Suprapubic skin (tissue), 4 donors: ENCODE results near the gene ANKRD28. TPM values are rescaled to one million over a fixed set of nuclear protein-coding genes. Genes with fewer than 3 reads are reported as not detected.

Source experiments
- DNase-seq, 2 donors: peaks; one replicate each; pipeline ENCODE4 v3.0.0-alpha.2; 2019; ENCODE audit warnings: low spot score in 2 of 2
- H3K27ac ChIP-seq: fragments of 200-600 bp; sonication (generic); one replicate; pipeline ENCODE4 v1.5.1; 2019
- H3K27me3 ChIP-seq: fragments of 200-600 bp; sonication (generic); one replicate; pipeline ENCODE4 v1.5.1; 2019
- H3K36me3 ChIP-seq: fragments of 200-600 bp; sonication (generic); one replicate; pipeline ENCODE4 v1.5.1; 2019
- H3K4me1 ChIP-seq: fragments of 200-600 bp; sonication (generic); one replicate; pipeline ENCODE4 v1.5.1; 2019
- H3K4me3 ChIP-seq: fragments of 200-600 bp; sonication (generic); one replicate; pipeline ENCODE4 v1.5.1; 2019; ENCODE audit warnings: mild to moderate bottlenecking
- H3K9me3 ChIP-seq: fragments of 200-600 bp; sonication (generic); one replicate; pipeline ENCODE4 v1.5.1; 2019
- CTCF ChIP-seq, 2 donors: fragments of 200-600 bp in 1 of 2; fragments of 450-650 bp in 1 of 2; sonication (generic) in 1 of 2; IDR thresholded peaks; one replicate each; pipeline ENCODE4 v1.5.1; 2016 to 2019; ENCODE audit warnings: antibody characterized with exemption in 2 of 2, mild to moderate bottlenecking in 1 of 2, moderate library complexity in 1 of 2
- EP300 ChIP-seq: sonication (generic); formaldehyde crosslinking; IDR thresholded peaks from one replicate; pipeline ENCODE4 v1.6.1; 2017; ENCODE audit warnings: antibody characterized with exemption
- POLR2A ChIP-seq, 2 donors: fragments of 450-650 bp; IDR thresholded peaks; one replicate each; pipeline ENCODE4 v1.6.1; 2017; ENCODE audit warnings: antibody characterized with exemption in 2 of 2, mild to moderate bottlenecking in 2 of 2, moderate library complexity in 2 of 2
- POLR2AphosphoS5 ChIP-seq, 3 donors: sonication (generic); formaldehyde crosslinking; IDR thresholded peaks; one replicate each; pipeline ENCODE4 v1.6.1; 2017; ENCODE audit warnings: antibody characterized with exemption in 3 of 3
- WGBS: methylation state at CpG from one replicate; pipeline ENCODE4 v1.1.5; 2018; 5-methylcytosine and 5-hydroxymethylcytosine counted together
- total RNA-seq, 4 donors: library from RNA; depleted of rRNA; stranded (reverse); fragments of >200 nt; gene quantifications; one replicate each; pipeline ENCODE4 v1.1.0, GENCODE V29; 2016

ANKRD28 gene
- total RNA-seq, 4 donors from 2014 or later, result 24.4 to 62.3 (median 48.3) TPM

GRCh38 chr3:15633159-15633558 is 164.6 kb downstream of the ANKRD28 start:
- Histone ChIP-seq H3K27me3 (no peaks in the 10 kb centered on the region), H3K4me3 (no peak overlapping the region), H3K9me3 (no peaks in the 10 kb centered on the region), H3K27ac (no peak overlapping the region), H3K36me3 (no peaks in the 10 kb centered on the region), H3K4me1 (peaks cover 40% of the 10 kb centered on the region)
- TF ChIP-seq POLR2A (IDR thresholded peaks at IDR 0.05) (no peak), EP300 (no peak), CTCF (IDR thresholded peaks at IDR 0.05) (no peak), POLR2AphosphoS5 (IDR thresholded peaks at IDR 0.05) (no peak)
- 93% methylated on average over 5 of the region's 5 CpGs for WGBS
- DNase-seq, result no peak

GRCh38 chr3:15632212-15632580 is 165.6 kb downstream of the ANKRD28 start:
- H3K4me3 ChIP-seq, result no peak overlapping the region
- no peaks in the 10 kb centered on the region for H3K27me3 ChIP-seq
- no peak overlapping the region for H3K27ac ChIP-seq
- no peak for DNase-seq
- WGBS, result 95% methylated on average over 4 of the region's 4 CpGs
- H3K9me3 ChIP-seq, result no peaks in the 10 kb centered on the region
- peaks cover 40% of the 10 kb centered on the region for H3K4me1 ChIP-seq
- TF ChIP-seq CTCF (IDR thresholded peaks at IDR 0.05) (no peak), POLR2AphosphoS5 (IDR thresholded peaks at IDR 0.05) (no peak), EP300 (no peak), POLR2A (IDR thresholded peaks at IDR 0.05) (no peak)
- no peaks in the 10 kb centered on the region for H3K36me3 ChIP-seq

DNA sequence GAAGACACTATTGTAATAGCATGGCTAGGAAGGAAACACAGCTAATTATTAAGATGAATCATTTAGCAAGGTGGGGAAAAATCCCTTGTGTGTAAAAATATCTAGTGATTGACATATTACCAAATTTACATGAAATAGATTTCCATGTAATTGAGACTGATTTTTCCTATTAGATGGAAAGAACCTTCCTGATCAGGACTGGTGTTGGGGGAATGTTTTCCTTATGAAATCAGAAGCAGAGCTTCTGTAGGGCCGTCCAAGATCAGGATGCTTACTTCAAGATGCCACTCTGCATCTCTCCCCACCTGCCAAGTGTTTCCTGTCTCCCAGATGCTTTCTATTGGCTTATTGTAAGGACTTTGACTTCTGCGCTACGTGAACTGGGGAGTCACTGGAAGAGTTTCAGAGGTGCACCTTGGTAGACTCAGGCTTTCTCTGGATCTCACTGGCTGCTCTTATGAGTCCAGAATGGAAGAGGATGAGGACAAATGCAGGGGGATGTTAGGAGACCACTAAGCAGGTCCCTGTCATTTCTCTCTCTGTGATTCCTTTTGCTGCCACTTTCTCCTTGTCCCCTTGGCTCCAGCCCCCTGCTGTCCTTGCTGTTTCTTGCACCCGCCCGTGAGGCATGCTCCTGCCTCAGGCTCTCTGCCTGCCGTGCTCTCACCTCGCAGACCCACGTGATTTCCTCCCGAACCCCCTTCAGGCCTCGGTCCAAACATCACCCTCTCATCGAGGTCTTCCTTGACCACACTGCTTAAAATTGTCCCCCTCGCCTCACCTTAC is 166.2 kb downstream of the ANKRD28 start:
- Histone ChIP-seq H3K9me3 (no peaks in the 10 kb centered on the region), H3K4me3 (no peak overlapping the region), H3K27ac (no peak overlapping the region), H3K4me1 (peaks cover 40% of the 10 kb centered on the region), H3K27me3 (no peaks in the 10 kb centered on the region), H3K36me3 (no peaks in the 10 kb centered on the region)
- 88% methylated on average over 12 of the region's 12 CpGs for WGBS
- no peak for DNase-seq
- TF ChIP-seq CTCF (IDR thresholded peaks at IDR 0.05), result no peak
- TF ChIP-seq POLR2A (IDR thresholded peaks at IDR 0.05), result no peak
- TF ChIP-seq EP300, result no peak
- TF ChIP-seq POLR2AphosphoS5 (IDR thresholded peaks at IDR 0.05), result no peak

DNA sequence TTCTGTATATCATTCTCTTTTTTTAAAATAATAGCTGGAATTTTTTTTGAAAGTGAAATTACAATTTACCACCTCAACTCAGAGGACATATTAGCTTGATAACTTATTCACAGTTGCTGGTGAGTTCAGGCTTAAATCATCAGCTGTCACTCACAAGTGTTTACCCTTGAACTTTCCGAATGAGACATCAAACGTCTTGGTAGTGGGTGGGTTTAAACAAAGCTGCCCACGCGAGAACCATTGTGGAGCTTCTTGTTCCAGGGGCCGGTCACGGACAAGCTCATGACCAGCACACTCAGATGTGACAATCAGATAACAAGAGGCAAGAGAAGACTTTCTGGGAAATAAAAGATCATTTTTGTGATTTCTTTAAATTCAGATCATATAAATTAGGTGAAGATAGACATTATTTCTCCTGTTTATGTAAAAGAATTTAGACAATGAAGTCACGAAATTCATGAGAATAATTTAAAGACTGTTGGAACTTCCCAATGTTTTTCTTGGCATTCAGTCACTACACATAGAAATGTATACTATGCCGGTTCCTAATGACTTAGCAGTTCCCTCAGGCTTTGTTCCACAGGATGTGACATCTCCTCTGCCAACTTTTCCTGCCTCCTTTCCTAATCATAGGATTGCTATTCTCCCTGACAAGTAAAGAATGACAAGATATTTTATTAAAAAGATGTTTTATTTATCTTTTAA is 167.0 kb downstream of the ANKRD28 start:
- WGBS, result 12% methylated on average over 8 of the region's 8 CpGs
- TF ChIP-seq CTCF (IDR thresholded peaks at IDR 0.05) (no peak), POLR2A (IDR thresholded peaks at IDR 0.05) (no peak), EP300 (no peak), POLR2AphosphoS5 (IDR thresholded peaks at IDR 0.05) (no peak)
- no peak overlapping the region for H3K27ac ChIP-seq
- no peak for DNase-seq
- no peaks in the 10 kb centered on the region for H3K9me3 ChIP-seq
- no peaks in the 10 kb centered on the region for H3K27me3 ChIP-seq
- no peaks in the 10 kb centered on the region for H3K36me3 ChIP-seq
- peaks cover 34% of the 10 kb centered on the region for H3K4me1 ChIP-seq
- H3K4me3 ChIP-seq, result peak overlapping the region; percentile 8

- H3K36me3 ChIP-seq, result no peaks in the 10 kb centered on the region
- no peak overlapping the region for H3K27ac ChIP-seq
- no peaks in the 10 kb centered on the region for H3K9me3 ChIP-seq
- peak overlapping the region; percentile 8 for H3K4me3 ChIP-seq
- H3K4me1 ChIP-seq, result peaks cover 27% of the 10 kb centered on the region
- no peak for DNase-seq
- TF ChIP-seq CTCF (IDR thresholded peaks at IDR 0.05) (peak; percentile 57 to 78), POLR2AphosphoS5 (IDR thresholded peaks at IDR 0.05) (no peak)
- 32% methylated on average over 10 of the region's 10 CpGs for WGBS
- H3K27me3 ChIP-seq, result no peaks in the 10 kb centered on the region
These were observed 167.8 kb downstream of the ANKRD28 start for GRCh38 chr3:15629860-15630597.
